Uterus (tissue), 4 donors: ENCODE measurements around the gene COLGALT1. TPM values are rescaled to one million over a fixed set of nuclear protein-coding genes. Genes with fewer than 3 reads are reported as not detected.
A peak's percentile ranks its signal among the peaks of the same experiment; 100 is the strongest.

Experiments
- DNase-seq, 2 donors: peaks; one replicate each; pipeline ENCODE4 v3.0.0-alpha.2; 2019 to 2020
- H3K27ac ChIP-seq, 2 donors: fragments of 200-600 bp; sonication (generic); 1 replicate in 1 of 2; 2 replicates in 1 of 2; pipeline ENCODE4 v1.5.1; 2016 to 2018
- H3K27me3 ChIP-seq, 2 donors: fragments of 200-600 bp; sonication (generic); one replicate each; pipeline ENCODE4 v1.5.1; 2018 to 2019; ENCODE audit warnings: control low read depth in 1 of 2
- H3K36me3 ChIP-seq, 2 donors: fragments of 200-600 bp; sonication (generic); one replicate each; pipeline ENCODE4 v1.5.1; 2019; ENCODE audit warnings: control low read depth in 1 of 2
- H3K4me1 ChIP-seq, 2 donors: fragments of 200-600 bp; sonication (generic); one replicate each; pipeline ENCODE4 v1.5.1; 2018 to 2019; ENCODE audit warnings: control low read depth in 1 of 2
- H3K4me3 ChIP-seq, 2 donors: fragments of 200-600 bp; sonication (generic); 1 replicate in 1 of 2; 2 replicates in 1 of 2; pipeline ENCODE4 v1.5.1; 2018 to 2019; ENCODE audit warnings: mild to moderate bottlenecking in 1 of 2
- H3K9me3 ChIP-seq, 2 donors: fragments of 200-600 bp; sonication (generic); one replicate each; pipeline ENCODE4 v1.5.1; 2019; ENCODE audit warnings: control low read depth in 1 of 2
- POLR2A ChIP-seq, 2 donors: fragments of 450-650 bp; IDR thresholded peaks; one replicate each; pipeline ENCODE4 v1.6.1; 2016; ENCODE audit warnings: antibody characterized with exemption in 2 of 2, mild to moderate bottlenecking in 1 of 2, moderate library complexity in 1 of 2
- intact Hi-C: fragments of 100-400 bp; cut with DNase I; formaldehyde crosslinking; loops from one replicate; pipeline ENCODE4 v1.15.1; 2023; ENCODE audit warnings: low total_unique reads
- total RNA-seq, 4 donors: library from RNA; depleted of rRNA in 3 of 4; stranded (reverse); fragments of >200 nt in 3 of 4; gene quantifications; one replicate each; pipeline versions ENCODE4 v1.1.0 to v1.2.4, GENCODE V29; 2014 to 2023
- TF ChIP-seq, protein P1 (sequence below), 4 experiments: fragments of 200-600 bp in 2 of 4; fragments of 450-650 bp in 2 of 4; sonication (generic) in 2 of 4; IDR thresholded peaks; one replicate each; pipeline ENCODE4 v1.5.1; 2016 to 2019; ENCODE audit warnings: antibody characterized with exemption in 4 of 4, mild to moderate bottlenecking in 2 of 4, moderate library complexity in 1 of 4
- donor health status: DM: yes; HTN: yes; CAD: no.

COLGALT1 gene
- total RNA-seq, 4 donors from 2014 or later, result 24.6 to 56.6 (median 52.0) TPM

DNA sequence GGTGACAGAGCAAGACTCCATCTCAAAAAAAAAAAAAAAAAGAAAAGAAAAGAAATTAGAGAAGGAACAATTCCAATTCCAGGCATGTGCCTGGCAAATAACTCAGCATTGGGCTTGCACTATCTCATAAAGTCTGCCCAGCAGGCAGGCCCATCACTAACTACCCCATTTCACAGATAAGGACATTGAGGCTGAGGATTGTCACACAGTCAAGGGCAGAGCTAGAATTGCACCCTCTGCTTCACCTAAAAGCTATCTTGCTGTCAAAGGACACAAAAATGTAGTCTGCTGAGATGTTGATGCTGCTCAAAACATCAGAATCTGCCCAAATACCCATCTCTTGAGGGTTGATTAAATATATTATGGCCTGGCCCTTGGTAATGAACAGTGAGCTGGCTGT lies 20.7 kb upstream of the COLGALT1 start:
- intact Hi-C loops, result no loop called here
- TF ChIP-seq, protein P1, sequence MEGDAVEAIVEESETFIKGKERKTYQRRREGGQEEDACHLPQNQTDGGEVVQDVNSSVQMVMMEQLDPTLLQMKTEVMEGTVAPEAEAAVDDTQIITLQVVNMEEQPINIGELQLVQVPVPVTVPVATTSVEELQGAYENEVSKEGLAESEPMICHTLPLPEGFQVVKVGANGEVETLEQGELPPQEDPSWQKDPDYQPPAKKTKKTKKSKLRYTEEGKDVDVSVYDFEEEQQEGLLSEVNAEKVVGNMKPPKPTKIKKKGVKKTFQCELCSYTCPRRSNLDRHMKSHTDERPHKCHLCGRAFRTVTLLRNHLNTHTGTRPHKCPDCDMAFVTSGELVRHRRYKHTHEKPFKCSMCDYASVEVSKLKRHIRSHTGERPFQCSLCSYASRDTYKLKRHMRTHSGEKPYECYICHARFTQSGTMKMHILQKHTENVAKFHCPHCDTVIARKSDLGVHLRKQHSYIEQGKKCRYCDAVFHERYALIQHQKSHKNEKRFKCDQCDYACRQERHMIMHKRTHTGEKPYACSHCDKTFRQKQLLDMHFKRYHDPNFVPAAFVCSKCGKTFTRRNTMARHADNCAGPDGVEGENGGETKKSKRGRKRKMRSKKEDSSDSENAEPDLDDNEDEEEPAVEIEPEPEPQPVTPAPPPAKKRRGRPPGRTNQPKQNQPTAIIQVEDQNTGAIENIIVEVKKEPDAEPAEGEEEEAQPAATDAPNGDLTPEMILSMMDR (IDR thresholded peaks at IDR 0.05), result no peak
- no peak for TF ChIP-seq POLR2A (IDR thresholded peaks at IDR 0.05)
- Histone ChIP-seq H3K27ac (no peak overlapping the region), H3K4me3 (no peak overlapping the region), H3K4me1 (peaks cover 0 to 8% of the 10 kb centered on the region in 2 donors), H3K27me3 (no peaks in the 10 kb centered on the region), H3K9me3 (no peaks in the 10 kb centered on the region), H3K36me3 (no peaks in the 10 kb centered on the region)
- DNase-seq, result no peak

DNA sequence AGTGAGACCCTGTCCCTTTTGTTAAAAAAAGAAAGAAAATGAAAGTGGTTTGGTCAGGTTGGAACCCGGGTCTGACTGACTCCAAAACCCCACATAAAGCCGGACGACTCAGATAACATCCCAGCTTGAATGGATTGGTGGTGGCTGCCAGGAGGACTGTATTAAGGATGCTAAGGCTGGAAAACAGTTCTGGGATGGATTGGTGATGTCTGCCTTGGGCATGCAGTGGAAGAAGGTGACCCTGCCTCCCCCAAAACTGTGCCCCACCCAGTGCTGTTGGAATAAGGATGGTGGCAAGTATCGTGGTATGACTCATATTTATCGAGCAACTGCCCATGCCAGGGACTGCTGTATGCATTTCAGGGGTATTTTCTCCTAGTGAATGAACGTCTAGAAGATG lies 18.5 kb upstream of the COLGALT1 start:
- no peak for DNase-seq
- intact Hi-C loops, result no loop called here
- H3K27ac ChIP-seq, result no peak overlapping the region

DNA sequence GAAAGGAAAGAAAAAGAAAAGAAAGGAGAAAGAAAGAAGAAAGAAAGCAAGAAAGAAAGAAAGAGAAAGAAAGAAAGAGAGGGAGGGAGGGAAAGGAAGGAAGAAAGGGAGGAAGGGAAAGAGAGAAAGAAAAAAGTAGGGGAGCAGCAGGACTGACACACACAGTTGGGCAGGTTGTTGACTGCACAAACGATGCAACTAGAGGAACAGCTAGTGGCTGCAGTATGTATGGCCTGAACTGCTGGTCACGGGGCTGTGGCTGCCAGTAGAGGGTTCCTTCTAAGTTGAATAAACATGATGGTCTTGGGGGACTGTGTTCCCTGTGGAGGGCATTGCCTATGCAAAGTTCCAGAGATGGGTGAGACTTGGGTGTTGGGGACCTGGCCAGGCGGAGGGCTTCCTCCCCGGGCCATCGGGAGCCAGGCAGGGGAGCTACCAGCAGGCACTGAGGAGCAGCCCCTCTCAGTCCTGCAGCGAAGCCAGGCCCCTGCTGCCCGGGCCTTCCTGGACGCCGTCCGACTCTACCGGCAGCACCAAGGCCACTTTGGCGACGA lies 16.7 kb upstream of the COLGALT1 start:
- H3K27me3 ChIP-seq, result no peaks in the 10 kb centered on the region
- no peaks in the 10 kb centered on the region for H3K36me3 ChIP-seq
- H3K27ac ChIP-seq, result peak overlapping the region in 1 of 2 donors; percentile 46
- H3K9me3 ChIP-seq, result no peaks in the 10 kb centered on the region
- TF ChIP-seq POLR2A (IDR thresholded peaks at IDR 0.05), result no peak
- TF ChIP-seq, protein P1 (IDR thresholded peaks at IDR 0.05), result no peak
- H3K4me1 ChIP-seq, result peaks cover 0 to 8% of the 10 kb centered on the region in 2 donors
- peak overlapping the region; percentile 28 to 39 for H3K4me3 ChIP-seq
- DNase-seq, result no peak
- intact Hi-C loops, result no loop called here

More for the DNA sequence above, 18.5 kb upstream of the COLGALT1 start:
- H3K36me3 ChIP-seq, result no peaks in the 10 kb centered on the region
- H3K4me3 ChIP-seq, result no peak overlapping the region
- no peak for TF ChIP-seq POLR2A (IDR thresholded peaks at IDR 0.05)
- TF ChIP-seq, protein P1 (IDR thresholded peaks at IDR 0.05), result no peak
- no peaks in the 10 kb centered on the region for H3K27me3 ChIP-seq
- no peaks in the 10 kb centered on the region for H3K9me3 ChIP-seq
- H3K4me1 ChIP-seq, result peaks cover 0 to 8% of the 10 kb centered on the region in 2 donors

DNA sequence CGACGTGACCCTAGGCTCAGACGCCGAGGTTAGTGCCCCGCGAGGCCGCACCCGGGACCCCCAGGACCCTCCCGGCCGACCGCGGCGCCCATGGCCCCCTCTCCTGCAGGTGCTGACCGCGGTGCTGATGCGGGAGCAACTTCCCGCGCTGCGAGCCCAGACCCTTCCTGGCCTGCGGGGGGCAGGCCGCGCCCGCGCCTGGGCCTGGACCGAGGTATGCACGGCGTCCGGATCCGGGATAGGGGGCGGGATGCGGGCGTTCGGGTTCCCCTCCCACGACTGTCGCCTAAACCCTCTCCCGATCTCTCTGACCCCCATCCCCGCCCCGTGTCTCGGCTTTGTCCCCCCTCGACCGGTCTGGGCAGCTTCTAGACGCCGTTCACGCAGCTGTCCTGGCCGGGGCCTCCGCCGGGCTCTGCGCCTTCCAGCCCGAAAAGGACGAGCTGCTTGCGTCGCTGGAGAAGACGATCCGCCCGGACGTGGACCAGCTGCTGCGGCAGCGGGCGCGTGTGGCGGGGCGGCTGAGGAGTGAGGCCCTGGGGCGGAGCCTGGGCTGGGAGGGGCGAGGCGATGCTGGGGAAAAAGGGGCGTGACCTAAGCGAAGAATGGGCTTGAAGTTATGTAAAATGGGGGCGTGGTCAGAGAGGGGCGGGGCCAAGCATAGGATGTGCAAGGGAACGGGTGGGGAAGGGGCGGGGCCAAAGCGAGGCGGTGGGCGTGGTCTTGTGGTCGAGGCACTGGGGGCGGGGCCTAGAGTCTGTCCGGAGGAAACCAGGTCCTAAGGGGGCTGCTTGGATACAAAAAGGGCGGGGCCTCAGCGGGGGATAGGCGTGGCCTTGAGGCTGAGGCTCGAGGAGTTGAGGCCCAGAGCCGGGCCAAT lies 16.0 kb upstream of the COLGALT1 start:
- Histone ChIP-seq H3K9me3 (no peaks in the 10 kb centered on the region), H3K36me3 (no peaks in the 10 kb centered on the region), H3K27me3 (no peaks in the 10 kb centered on the region), H3K27ac (peak overlapping the region; percentile 46 to 47), H3K4me1 (peaks cover 0 to 8% of the 10 kb centered on the region in 2 donors), H3K4me3 (peak overlapping the region; percentile 28 to 39)
- peak in 1 of 2 donors; percentile 12 for TF ChIP-seq POLR2A (IDR thresholded peaks at IDR 0.05)
- TF ChIP-seq, protein P1 (IDR thresholded peaks at IDR 0.05), result peak; percentile 43 to 68 (median 56)
- intact Hi-C loops, result no loop called here
- DNase-seq, result peak; percentile 94 to 97

DNA sequence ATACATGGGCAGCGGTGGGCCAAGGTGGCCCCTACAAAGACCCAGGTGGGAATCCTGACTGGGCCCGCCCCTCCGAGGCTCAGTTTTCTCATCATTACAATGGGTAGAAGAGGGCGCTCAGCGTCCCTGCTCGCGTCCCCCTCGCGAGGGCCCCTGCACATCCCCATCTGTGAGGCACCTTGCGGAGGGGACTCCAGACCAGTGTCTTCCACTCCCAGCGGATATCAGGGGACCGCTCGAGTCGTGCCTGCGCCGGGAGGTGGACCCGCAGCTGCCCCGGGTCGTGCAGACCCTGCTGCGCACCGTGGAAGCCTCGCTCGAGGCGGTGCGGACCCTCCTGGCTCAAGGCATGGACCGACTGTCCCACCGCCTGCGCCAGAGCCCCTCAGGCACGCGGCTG lies 15.3 kb upstream of the COLGALT1 start:
- peaks cover 0 to 8% of the 10 kb centered on the region in 2 donors for H3K4me1 ChIP-seq
- H3K36me3 ChIP-seq, result no peaks in the 10 kb centered on the region
- H3K9me3 ChIP-seq, result no peaks in the 10 kb centered on the region
- H3K4me3 ChIP-seq, result no peak overlapping the region
- intact Hi-C loops, result no loop called here
- TF ChIP-seq, protein P1 (IDR thresholded peaks at IDR 0.05), result no peak
- TF ChIP-seq POLR2A (IDR thresholded peaks at IDR 0.05), result no peak
- no peaks in the 10 kb centered on the region for H3K27me3 ChIP-seq
- DNase-seq, result no peak
- no peak overlapping the region for H3K27ac ChIP-seq
